ENCODE results near the gene ZDHHC22. TPM values are rescaled to one million over a fixed set of nuclear protein-coding genes. Genes with fewer than 3 reads are reported as not detected.

Gene ZDHHC22
- total RNA-seq, 2 experiments from 2014 or later: not detected

GRCh38 chr14:77091518-77091917 lies 50.1 kb downstream of the ZDHHC22 start:
- H3K27ac Mint-ChIP-seq: no peak overlapping the region
- ChIA-PET POLR2A (no interaction called here), CTCF (interaction anchor here (0.7 to 1.7 kb wide), 5 partner anchors 10 to 216 kb away, joined by 3 to 7 read pairs (median 3); no protein-coding TSS in a partner anchor)
- H3K4me3 Mint-ChIP-seq: no peak overlapping the region
- peaks cover 13% of the 10 kb centered on the region for H3K9me3 Mint-ChIP-seq
- H3K4me1 Mint-ChIP-seq: peaks cover 21% of the 10 kb centered on the region
- DNase-seq: no peak
- H3K27me3 Mint-ChIP-seq: peaks cover 8% of the 10 kb centered on the region
- H3K36me3 Mint-ChIP-seq (ENCODE audit: low read depth): peaks cover 5% of the 10 kb centered on the region

- Mint-ChIP-seq H3K4me3 (no peak overlapping the region), H3K27ac (no peak overlapping the region), H3K27me3 (peaks cover 6% of the 10 kb centered on the region), H3K4me1 (peaks cover 14% of the 10 kb centered on the region), H3K36me3 (ENCODE audit: low read depth) (peaks cover 5% of the 10 kb centered on the region), H3K9me3 (peaks cover 13% of the 10 kb centered on the region)
- ChIA-PET CTCF (interaction anchor here (0.9 to 1.3 kb wide), 2 partner anchors 16 to 18 kb away, joined by 4 to 7 read pairs; no protein-coding TSS in a partner anchor), POLR2A (no interaction called here)
- DNase-seq: no peak
These were observed 52.9 kb downstream of the ZDHHC22 start for GRCh38 chr14:77088645-77089044.

- Mint-ChIP-seq H3K9me3 (peaks cover 13% of the 10 kb centered on the region), H3K27ac (no peak overlapping the region), H3K27me3 (peaks cover 2% of the 10 kb centered on the region), H3K4me3 (no peak overlapping the region), H3K36me3 (ENCODE audit: low read depth) (peaks cover 5% of the 10 kb centered on the region), H3K4me1 (peaks cover 14% of the 10 kb centered on the region)
- CTCF ChIA-PET: interaction anchor here (0.5 kb wide), 1 partner anchor 26 kb away, joined by 3 read pairs; no protein-coding TSS in a partner anchor
- no peak for DNase-seq
- POLR2A ChIA-PET: no interaction called here
These were observed 53.4 kb downstream of the ZDHHC22 start for GRCh38 chr14:77088219-77088618.

GRCh38 chr14:77087631-77088030 lies 54.0 kb downstream of the ZDHHC22 start:
- peaks cover 14% of the 10 kb centered on the region for H3K4me1 Mint-ChIP-seq
- DNase-seq: no peak
- H3K27me3 Mint-ChIP-seq: peaks cover 1% of the 10 kb centered on the region
- peak overlapping the region; percentile 1 for H3K27ac Mint-ChIP-seq
- H3K36me3 Mint-ChIP-seq (ENCODE audit: low read depth): peaks cover 5% of the 10 kb centered on the region
- peaks cover 13% of the 10 kb centered on the region for H3K9me3 Mint-ChIP-seq
- ChIA-PET POLR2A (no interaction called here), CTCF (interaction anchor here (0.5 to 4.0 kb wide), 2 partner anchors 25 to 212 kb away, joined by 3 to 15 read pairs; no protein-coding TSS in a partner anchor)
- no peak overlapping the region for H3K4me3 Mint-ChIP-seq

- POLR2A ChIA-PET: no interaction called here
- Mint-ChIP-seq H3K9me3 (peaks cover 13% of the 10 kb centered on the region), H3K27ac (no peak overlapping the region), H3K4me3 (no peak overlapping the region), H3K27me3 (peaks cover 4% of the 10 kb centered on the region), H3K4me1 (peaks cover 14% of the 10 kb centered on the region), H3K36me3 (ENCODE audit: low read depth) (peaks cover 5% of the 10 kb centered on the region)
- no peak for DNase-seq
- CTCF ChIA-PET: interaction anchor here (0.7 to 4.0 kb wide), 4 partner anchors 9 to 211 kb away, joined by 3 to 15 read pairs (median 8); no protein-coding TSS in a partner anchor
These were observed 54.6 kb downstream of the ZDHHC22 start for GRCh38 chr14:77086951-77087350.

GRCh38 chr14:77086017-77086727 lies 55.4 kb downstream of the ZDHHC22 start:
- Mint-ChIP-seq H3K27ac (peak overlapping the region; percentile 42), H3K9me3 (peaks cover 6% of the 10 kb centered on the region), H3K4me3 (no peak overlapping the region), H3K4me1 (peaks cover 14% of the 10 kb centered on the region), H3K27me3 (peaks cover 2% of the 10 kb centered on the region), H3K36me3 (ENCODE audit: low read depth) (no peaks in the 10 kb centered on the region)
- ChIA-PET CTCF (interaction anchor here (0.7 to 4.0 kb wide), 7 partner anchors 10 to 211 kb away, joined by 3 to 15 read pairs (median 5); no protein-coding TSS in a partner anchor), POLR2A (interaction anchor here (0.5 kb wide), 1 partner anchor 364 kb away, joined by 5 read pairs; no protein-coding TSS in a partner anchor)
- DNase-seq: peak; percentile 27

GRCh38 chr14:77085538-77085937 lies 56.1 kb downstream of the ZDHHC22 start:
- Mint-ChIP-seq H3K9me3 (no peaks in the 10 kb centered on the region), H3K4me1 (peaks cover 14% of the 10 kb centered on the region), H3K27me3 (peaks cover 2% of the 10 kb centered on the region), H3K36me3 (ENCODE audit: low read depth) (no peaks in the 10 kb centered on the region), H3K27ac (no peak overlapping the region), H3K4me3 (no peak overlapping the region)
- CTCF ChIA-PET: interaction anchor here (1.0 to 4.0 kb wide), 7 partner anchors 10 to 210 kb away, joined by 3 to 15 read pairs (median 5); no protein-coding TSS in a partner anchor
- POLR2A ChIA-PET: no interaction called here
- no peak for DNase-seq

- H3K36me3 Mint-ChIP-seq (ENCODE audit: low read depth): no peaks in the 10 kb centered on the region
- H3K27me3 Mint-ChIP-seq: peaks cover 2% of the 10 kb centered on the region
- H3K27ac Mint-ChIP-seq: no peak overlapping the region
- CTCF ChIA-PET: interaction anchor here (1.0 to 4.0 kb wide), 5 partner anchors 9 to 209 kb away, joined by 3 to 15 read pairs (median 10); no protein-coding TSS in a partner anchor
- H3K9me3 Mint-ChIP-seq: peaks cover 2% of the 10 kb centered on the region
- peaks cover 14% of the 10 kb centered on the region for H3K4me1 Mint-ChIP-seq
- POLR2A ChIA-PET: no interaction called here
- DNase-seq: no peak
- no peak overlapping the region for H3K4me3 Mint-ChIP-seq
These were observed 56.6 kb downstream of the ZDHHC22 start for GRCh38 chr14:77084985-77085384.

- peaks cover 10% of the 10 kb centered on the region for H3K4me1 Mint-ChIP-seq
- no peak overlapping the region for H3K27ac Mint-ChIP-seq
- no peaks in the 10 kb centered on the region for H3K36me3 Mint-ChIP-seq (ENCODE audit: low read depth)
- no peak overlapping the region for H3K4me3 Mint-ChIP-seq
- peaks cover 2% of the 10 kb centered on the region for H3K27me3 Mint-ChIP-seq
- ChIA-PET POLR2A (no interaction called here), CTCF (interaction anchor here (1.0 to 2.5 kb wide), 3 partner anchors 13 to 207 kb away, joined by 3 to 8 read pairs (median 4); no protein-coding TSS in a partner anchor)
- DNase-seq: no peak
- H3K9me3 Mint-ChIP-seq: peaks cover 7% of the 10 kb centered on the region
These were observed 58.5 kb downstream of the ZDHHC22 start for GRCh38 chr14:77083082-77083481.

GRCh38 chr14:77082356-77082755 lies 59.2 kb downstream of the ZDHHC22 start:
- Mint-ChIP-seq H3K4me3 (no peak overlapping the region), H3K27me3 (peaks cover 2% of the 10 kb centered on the region), H3K4me1 (peaks cover 5% of the 10 kb centered on the region), H3K9me3 (peaks cover 7% of the 10 kb centered on the region), H3K36me3 (ENCODE audit: low read depth) (no peaks in the 10 kb centered on the region), H3K27ac (no peak overlapping the region)
- POLR2A ChIA-PET: no interaction called here
- DNase-seq: no peak
- CTCF ChIA-PET: interaction anchor here (1.0 to 2.5 kb wide), 3 partner anchors 9 to 207 kb away, joined by 3 to 8 read pairs (median 7); no protein-coding TSS in a partner anchor

Other genes starting within 250 kb of the ZDHHC22 start
- gene IRF2BPL, start 113.1 kb downstream of the ZDHHC22 start, total RNA-seq: 10 to 100 TPM; 26.0 to 29.9 TPM
- gene CIPC, start 43.5 kb downstream of the ZDHHC22 start, total RNA-seq: 10 to 100 TPM; 14.4 to 15.1 TPM
- under 1 TPM; 0.29 to 0.45 TPM for gene TMEM63C, start 40.0 kb upstream of the ZDHHC22 start, total RNA-seq
- gene NGB, start 129.4 kb upstream of the ZDHHC22 start, total RNA-seq: not detected
- 10 to 100 TPM; 11.9 to 13.8 TPM for gene POMT2, start 179.1 kb upstream of the ZDHHC22 start, total RNA-seq
- 10 to 100 TPM; 17.0 to 17.8 TPM for gene GSTZ1, start 179.2 kb upstream of the ZDHHC22 start, total RNA-seq
- gene TMED8, start 235.3 kb upstream of the ZDHHC22 start, total RNA-seq: 10 to 100 TPM; 15.0 to 15.4 TPM
- under 1 TPM; 0.10 to 0.27 TPM for gene SAMD15, start 235.6 kb upstream of the ZDHHC22 start, total RNA-seq

All from activated CD4-positive, alpha-beta T cell treated with anti-CD3 and anti-CD28 coated beads, Interleukin-2, amount 10 ng/mL, durations not matched to agents 7 days and 5 days (primary cell).